ENCODE data around the gene ASCC1. TPM values are rescaled to one million over a fixed set of nuclear protein-coding genes. Genes with fewer than 3 reads are reported as not detected.

ASCC1 gene
- total and polyA plus RNA-seq, 2 of the 4 experiments (the other 2 are of a cell fraction), result 15.9 to 21.0 TPM

DNA sequence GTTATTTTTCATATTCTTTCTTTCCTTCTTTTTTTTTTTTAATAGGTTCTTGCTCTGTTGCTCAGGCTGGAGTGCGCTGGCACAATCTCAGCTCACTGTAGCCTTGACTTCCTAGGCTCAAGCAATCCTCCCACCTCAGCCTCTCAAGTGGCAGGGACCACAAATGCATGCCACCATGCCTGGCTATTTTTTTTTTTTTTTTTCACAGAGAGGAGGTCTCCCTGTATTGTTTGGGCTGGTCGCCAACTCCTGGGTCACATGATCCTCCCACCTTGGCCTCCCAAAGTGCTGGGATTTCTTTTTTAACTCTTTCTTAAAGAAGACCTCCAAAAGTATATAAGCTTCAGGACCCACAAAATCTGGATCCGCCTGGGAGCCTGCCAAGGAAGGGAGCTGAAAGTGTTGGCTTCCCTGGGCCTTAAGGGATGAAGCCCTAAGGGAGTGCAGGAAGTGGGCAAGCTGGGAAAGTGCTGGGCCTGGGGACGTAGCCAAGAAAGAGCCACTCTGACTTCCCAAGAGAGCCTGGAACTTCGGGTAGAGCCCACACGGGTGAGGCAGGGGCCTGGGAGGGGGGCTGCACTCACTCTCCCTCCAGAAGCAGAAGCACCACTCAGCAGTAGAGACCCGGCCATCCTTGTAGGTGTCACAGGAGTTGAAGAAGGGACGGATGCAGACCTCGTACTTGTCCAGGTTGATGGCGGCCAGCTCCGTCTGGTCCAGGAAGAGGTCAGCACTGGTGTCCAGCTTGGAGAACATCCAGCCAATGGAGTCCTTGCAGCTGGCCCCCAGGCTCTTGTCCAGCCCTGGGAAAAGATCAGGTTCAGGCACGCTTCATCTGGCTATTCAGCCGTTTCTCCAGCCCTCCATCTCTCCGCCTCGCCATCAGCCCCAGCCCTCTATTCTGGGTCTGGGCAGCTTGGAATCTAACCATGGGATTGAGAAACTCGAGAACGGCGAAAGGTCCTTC, 149.5 kb downstream of the ASCC1 start:
- Histone ChIP-seq H3K4me3 (ENCODE audit: insufficient read depth, low read depth, low read length) (no peak overlapping the region), H3K9me1 (ENCODE audit: insufficient read depth, low read length) (no peaks in the 10 kb centered on the region), H3K4me1 (ENCODE audit: control insufficient read depth, insufficient read depth, low read length) (no peaks in the 10 kb centered on the region), H3K14ac (replicated peaks; ENCODE audit: low read depth, low read length) (no peak overlapping the region), H3K56ac (ENCODE audit: extremely low read depth, insufficient read depth, low read length) (no peak overlapping the region), H4K91ac (ENCODE audit: insufficient read depth, low read depth, low read length) (no peak overlapping the region), H3K79me1 (ENCODE audit: low read depth in 1 of 2, low read length in 2 of 2) (no peaks in the 10 kb centered on the region), H4K20me1 (ENCODE audit: insufficient read depth, low read length) (no peaks in the 10 kb centered on the region), H3K4ac (ENCODE audit: low read depth, low read length) (no peak overlapping the region), H3K9ac (ENCODE audit: low read depth, low read length) (no peak overlapping the region), H2AK5ac (ENCODE audit: low read depth, low read length) (no peak overlapping the region), H2AFZ (replicated peaks; ENCODE audit: low read length, poor library complexity) (no peak overlapping the region), H2BK20ac (ENCODE audit: low read depth, low read length) (no peak overlapping the region), H2BK120ac (ENCODE audit: low read depth, low read length) (no peak overlapping the region), H4K5ac (ENCODE audit: low read depth, low read length) (no peak overlapping the region), H4K8ac (ENCODE audit: low read depth in 2 of 2, low read length in 2 of 2) (no peak overlapping the region), H3K4me2 (ENCODE audit: low read depth, low read length) (no peak overlapping the region), H3K18ac (ENCODE audit: low read depth, low read length) (no peak overlapping the region), H3K36me3 (ENCODE audit: control insufficient read depth, insufficient read depth, low read length) (no peaks in the 10 kb centered on the region), H2BK5ac (ENCODE audit: low read depth, low read length, poor library complexity, severe bottlenecking) (no peak overlapping the region), H3K9me3 (ENCODE audit: control insufficient read depth, insufficient read depth, low read length) (peaks cover 3% of the 10 kb centered on the region), H3K27ac (ENCODE audit: insufficient read depth, low read length) (no peak overlapping the region), H2AK9ac (replicated peaks; ENCODE audit: low read depth, low read length, poor library complexity) (no peak overlapping the region), H3K23ac (ENCODE audit: low read depth, low read length) (no peak overlapping the region), H3K27me3 (ENCODE audit: control insufficient read depth, insufficient read depth, low read length) (peaks cover 32% of the 10 kb centered on the region), H2BK15ac (ENCODE audit: low read depth, low read length) (no peak overlapping the region)
- ChIA-PET CTCF (interaction anchor here (0.7 to 1.9 kb wide), 2 partner anchors 18 to 170 kb away, joined by 5 to 6 read pairs; no protein-coding TSS in a partner anchor), POLR2A (ENCODE audit: unreplicated experiment) (no interaction called here)
- TF ChIP-seq SMC3 (IDR thresholded peaks at IDR 0.05; ENCODE audit: low read depth, low read length), result no peak
- TF ChIP-seq, protein P1, sequence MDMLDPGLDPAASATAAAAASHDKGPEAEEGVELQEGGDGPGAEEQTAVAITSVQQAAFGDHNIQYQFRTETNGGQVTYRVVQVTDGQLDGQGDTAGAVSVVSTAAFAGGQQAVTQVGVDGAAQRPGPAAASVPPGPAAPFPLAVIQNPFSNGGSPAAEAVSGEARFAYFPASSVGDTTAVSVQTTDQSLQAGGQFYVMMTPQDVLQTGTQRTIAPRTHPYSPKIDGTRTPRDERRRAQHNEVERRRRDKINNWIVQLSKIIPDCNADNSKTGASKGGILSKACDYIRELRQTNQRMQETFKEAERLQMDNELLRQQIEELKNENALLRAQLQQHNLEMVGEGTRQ (IDR thresholded peaks at IDR 0.05; ENCODE audit: low read depth, low read length), result no peak
- no peak for TF ChIP-seq FOS (IDR thresholded peaks at IDR 0.05; ENCODE audit: low read depth, low read length)
- TF ChIP-seq RCOR1 (IDR thresholded peaks at IDR 0.05; ENCODE audit: insufficient replicate concordance, low read length), result no peak
- TF ChIP-seq MAFK (IDR thresholded peaks at IDR 0.05; ENCODE audit: low read depth, low read length), result no peak
- TF ChIP-seq CEBPB (IDR thresholded peaks at IDR 0.05; ENCODE audit: low read depth, low read length), result no peak
- TF ChIP-seq MXI1 (IDR thresholded peaks at IDR 0.05; ENCODE audit: borderline replicate concordance, low read depth, low read length), result no peak
- no peak for TF ChIP-seq BHLHE40 (IDR thresholded peaks at IDR 0.05; ENCODE audit: low read depth, low read length)
- no peak for TF ChIP-seq POLR2A (IDR thresholded peaks at IDR 0.05; ENCODE audit: low read depth, low read length)
- no peak for TF ChIP-seq RAD21 (IDR thresholded peaks at IDR 0.05; ENCODE audit: low read length)
- no peak for TF ChIP-seq RFX5 (IDR thresholded peaks at IDR 0.05; ENCODE audit: low read depth, low read length)
- TF ChIP-seq, protein P2, sequence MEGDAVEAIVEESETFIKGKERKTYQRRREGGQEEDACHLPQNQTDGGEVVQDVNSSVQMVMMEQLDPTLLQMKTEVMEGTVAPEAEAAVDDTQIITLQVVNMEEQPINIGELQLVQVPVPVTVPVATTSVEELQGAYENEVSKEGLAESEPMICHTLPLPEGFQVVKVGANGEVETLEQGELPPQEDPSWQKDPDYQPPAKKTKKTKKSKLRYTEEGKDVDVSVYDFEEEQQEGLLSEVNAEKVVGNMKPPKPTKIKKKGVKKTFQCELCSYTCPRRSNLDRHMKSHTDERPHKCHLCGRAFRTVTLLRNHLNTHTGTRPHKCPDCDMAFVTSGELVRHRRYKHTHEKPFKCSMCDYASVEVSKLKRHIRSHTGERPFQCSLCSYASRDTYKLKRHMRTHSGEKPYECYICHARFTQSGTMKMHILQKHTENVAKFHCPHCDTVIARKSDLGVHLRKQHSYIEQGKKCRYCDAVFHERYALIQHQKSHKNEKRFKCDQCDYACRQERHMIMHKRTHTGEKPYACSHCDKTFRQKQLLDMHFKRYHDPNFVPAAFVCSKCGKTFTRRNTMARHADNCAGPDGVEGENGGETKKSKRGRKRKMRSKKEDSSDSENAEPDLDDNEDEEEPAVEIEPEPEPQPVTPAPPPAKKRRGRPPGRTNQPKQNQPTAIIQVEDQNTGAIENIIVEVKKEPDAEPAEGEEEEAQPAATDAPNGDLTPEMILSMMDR (conservative IDR thresholded peaks at IDR 0.05; ENCODE audit: low read depth, low read length), result no peak
- TF ChIP-seq NFE2L2 (IDR thresholded peaks at IDR 0.05; ENCODE audit: low read depth, low read length), result no peak
- dilution Hi-C loops (cut with HindIII; ENCODE audit: low sequenced_read_pairs, unreplicated experiment) (no loop called here), intact Hi-C loops (cut with micrococcal nuclease) (no loop called here), in situ Hi-C loops (cut with MboI; ENCODE audit: low sequenced_read_pairs) (no loop called here)
- BruUV-seq (replicated peaks), result no TSS peak
- ATAC-seq (ENCODE audit: low read depth), result no peak
- 54% methylated on average over 3 of the region's 18 CpGs; no CpG with 5 or more reads in 1 of the 2 experiments for WGBS, 2 experiments (ENCODE audit: extremely low coverage in 2 of 2, insufficient read length in 1 of 2)
- no peak for DNase-seq

All from IMR-90 (cell line).